Prostate gland (tissue), 2 donors: Measurements from ENCODE around the gene GMDS.

Experiments used
- POLR2A ChIP-seq: fragments of 450-650 bp; IDR thresholded peaks from one replicate; pipeline ENCODE4 v1.6.1; 2016; ENCODE audit warnings: antibody characterized with exemption, mild to moderate bottlenecking
- POLR2AphosphoS5 ChIP-seq: sonication (generic); formaldehyde crosslinking; IDR thresholded peaks from one replicate; pipeline ENCODE4 v1.6.1; 2017; ENCODE audit warnings: antibody characterized with exemption
- TF ChIP-seq, protein P1 (sequence below), 4 experiments: fragments of 200-600 bp in 2 of 4; fragments of 450-650 bp in 2 of 4; sonication (generic) in 2 of 4; IDR thresholded peaks; 1 replicate in 3 of 4; 2 replicates in 1 of 4; pipeline ENCODE4 v1.5.1; 2016 to 2019; ENCODE audit warnings: antibody characterized with exemption in 4 of 4, mild to moderate bottlenecking in 2 of 4, moderate library complexity in 2 of 4

GRCh38 chr6:1744543-1744942 lies 500.9 kb downstream of the GMDS start:
- TF ChIP-seq, protein P1, sequence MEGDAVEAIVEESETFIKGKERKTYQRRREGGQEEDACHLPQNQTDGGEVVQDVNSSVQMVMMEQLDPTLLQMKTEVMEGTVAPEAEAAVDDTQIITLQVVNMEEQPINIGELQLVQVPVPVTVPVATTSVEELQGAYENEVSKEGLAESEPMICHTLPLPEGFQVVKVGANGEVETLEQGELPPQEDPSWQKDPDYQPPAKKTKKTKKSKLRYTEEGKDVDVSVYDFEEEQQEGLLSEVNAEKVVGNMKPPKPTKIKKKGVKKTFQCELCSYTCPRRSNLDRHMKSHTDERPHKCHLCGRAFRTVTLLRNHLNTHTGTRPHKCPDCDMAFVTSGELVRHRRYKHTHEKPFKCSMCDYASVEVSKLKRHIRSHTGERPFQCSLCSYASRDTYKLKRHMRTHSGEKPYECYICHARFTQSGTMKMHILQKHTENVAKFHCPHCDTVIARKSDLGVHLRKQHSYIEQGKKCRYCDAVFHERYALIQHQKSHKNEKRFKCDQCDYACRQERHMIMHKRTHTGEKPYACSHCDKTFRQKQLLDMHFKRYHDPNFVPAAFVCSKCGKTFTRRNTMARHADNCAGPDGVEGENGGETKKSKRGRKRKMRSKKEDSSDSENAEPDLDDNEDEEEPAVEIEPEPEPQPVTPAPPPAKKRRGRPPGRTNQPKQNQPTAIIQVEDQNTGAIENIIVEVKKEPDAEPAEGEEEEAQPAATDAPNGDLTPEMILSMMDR (IDR thresholded peaks at IDR 0.05), result no peak
- TF ChIP-seq POLR2A, result no peak
- TF ChIP-seq POLR2AphosphoS5, result no peak
